ENCODE results near the gene TNFSF13. TPM values are rescaled to one million over a fixed set of nuclear protein-coding genes. Genes with fewer than 3 reads are reported as not detected.
A peak's percentile ranks its signal among the peaks of the same experiment; 100 is the strongest.

TNFSF13 gene
- total RNA-seq, 1 donor: 1.1 TPM

GRCh38 chr17:7579834-7580603, 21.5 kb downstream of the TNFSF13 start:
- Histone ChIP-seq H3K27ac (ENCODE audit: low read depth, low read length) (peak overlapping the region; percentile 71), H3K27me3 (ENCODE audit: insufficient read depth, low read length) (no peaks in the 10 kb centered on the region), H3K4me2 (ENCODE audit: insufficient read depth, low read length) (peak overlapping the region; percentile 74), H3K4me1 (ENCODE audit: insufficient read depth, low read length) (peaks cover 59% of the 10 kb centered on the region), H2AFZ (ENCODE audit: low read length) (no peak overlapping the region), H3K79me2 (ENCODE audit: insufficient read depth, low read length) (peaks cover 77% of the 10 kb centered on the region), H3K9me3 (ENCODE audit: low read depth, low read length) (no peaks in the 10 kb centered on the region), H4K20me1 (ENCODE audit: insufficient read depth, low read length) (peaks cover 38% of the 10 kb centered on the region), H3K36me3 (ENCODE audit: insufficient read depth, low read length) (peaks cover 39% of the 10 kb centered on the region), H3K4me3 (ENCODE audit: insufficient read depth, low read length) (peak overlapping the region; percentile 61)
- DNase-seq (ENCODE audit: insufficient read length, low spot score, missing footprints): no peak
- TF ChIP-seq CTCF (IDR thresholded peaks at IDR 0.05; ENCODE audit: extremely low read depth, low read depth, low read length): no peak

GRCh38 chr17:7580604-7581575, 22.3 kb downstream of the TNFSF13 start:
- Histone ChIP-seq H3K4me2 (ENCODE audit: insufficient read depth, low read length) (peak overlapping the region; percentile 74), H3K4me1 (ENCODE audit: insufficient read depth, low read length) (peaks cover 52% of the 10 kb centered on the region), H3K27ac (ENCODE audit: low read depth, low read length) (peak overlapping the region; percentile 71), H3K27me3 (ENCODE audit: insufficient read depth, low read length) (no peaks in the 10 kb centered on the region), H4K20me1 (ENCODE audit: insufficient read depth, low read length) (peaks cover 29% of the 10 kb centered on the region), H2AFZ (ENCODE audit: low read length) (no peak overlapping the region), H3K4me3 (ENCODE audit: insufficient read depth, low read length) (peak overlapping the region; percentile 0), H3K79me2 (ENCODE audit: insufficient read depth, low read length) (peaks cover 77% of the 10 kb centered on the region), H3K36me3 (ENCODE audit: insufficient read depth, low read length) (peaks cover 35% of the 10 kb centered on the region), H3K9me3 (ENCODE audit: low read depth, low read length) (no peaks in the 10 kb centered on the region)
- peak; percentile 67 for DNase-seq (ENCODE audit: insufficient read length, low spot score, missing footprints)
- TF ChIP-seq CTCF (IDR thresholded peaks at IDR 0.05; ENCODE audit: extremely low read depth, low read depth, low read length): no peak

- H4K20me1 ChIP-seq (ENCODE audit: insufficient read depth, low read length): peaks cover 15% of the 10 kb centered on the region
- peaks cover 17% of the 10 kb centered on the region for H3K36me3 ChIP-seq (ENCODE audit: insufficient read depth, low read length)
- peak overlapping the region; percentile 92 for H3K4me3 ChIP-seq (ENCODE audit: insufficient read depth, low read length)
- no peak for TF ChIP-seq CTCF (IDR thresholded peaks at IDR 0.05; ENCODE audit: extremely low read depth, low read depth, low read length)
- H3K27me3 ChIP-seq (ENCODE audit: insufficient read depth, low read length): no peaks in the 10 kb centered on the region
- DNase-seq (ENCODE audit: insufficient read length, low spot score, missing footprints): peak; percentile 57
- peak overlapping the region; percentile 97 for H3K4me2 ChIP-seq (ENCODE audit: insufficient read depth, low read length)
- H3K9me3 ChIP-seq (ENCODE audit: low read depth, low read length): no peaks in the 10 kb centered on the region
- peaks cover 56% of the 10 kb centered on the region for H3K4me1 ChIP-seq (ENCODE audit: insufficient read depth, low read length)
- H3K27ac ChIP-seq (ENCODE audit: low read depth, low read length): peak overlapping the region; percentile 99
- H3K79me2 ChIP-seq (ENCODE audit: insufficient read depth, low read length): peaks cover 64% of the 10 kb centered on the region
- H2AFZ ChIP-seq (ENCODE audit: low read length): no peak overlapping the region
Observed at GRCh38 chr17:7582396-7583252, 24.1 kb downstream of the TNFSF13 start.

Measured in osteoblast (primary cell).